HCT116 (cell line): ENCODE results near the gene RNF25. TPM values are rescaled to one million over a fixed set of nuclear protein-coding genes. Genes with fewer than 3 reads are reported as not detected.

Experiments used
- ATAC-seq: fragments of 200-7000 bp; cut with Tn5 transposase; 2 replicates; pipeline ENCODE4 v1.9.1; 2020; ENCODE audit warnings: mild to moderate bottlenecking, moderate library complexity
- BruUV-seq: library from RNA; stranded (reverse); fragments of 400-500 nt; replicated peaks from 2 replicates; lab custom pipeline; 2021; lab: Mats Ljungman, UMichigan
- CTCF ChIA-PET: fragments of 300-600 bp; sonication (Branson Sonifier 250); formaldehyde crosslinking; loops from one replicate; lab custom pipeline; 2021; ENCODE audit warnings: antibody characterized with exemption; lab: Charles Lee
- POLR2A ChIA-PET: fragments of 300-600, 350-600 bp; sonication (Branson Sonifier 250); formaldehyde crosslinking; loops from one replicate; lab custom pipeline; 2021; ENCODE audit warnings: antibody characterized with exemption; lab: Charles Lee
- RAD21 ChIA-PET, 2 experiments: fragments of 300-600 bp; sonication (Branson Sonifier 250); formaldehyde crosslinking; loops; one replicate each; lab custom pipeline; 2023; ENCODE audit warnings: low total read pairs in 2 of 2; ENCODE audit not compliant: uncharacterized antibody in 2 of 2, unreplicated experiment in 2 of 2, low non-redundant PET in 1 of 2; lab: Charles Lee
- DNase-seq: peaks from one replicate; pipeline ENCODE4 v3.0.0-alpha.2; 2010; ENCODE audit warnings: low read depth, low spot score
- H2AFZ ChIP-seq: fragments of 200-600 bp; shearing (Covaris generic), sonication (generic); 2 replicates; pipeline ENCODE4 v1.6.1; 2017; ENCODE audit warnings: low read depth, mixed run types, mixed read lengths, antibody characterized with exemption, low read length; ENCODE audit not compliant: poor library complexity, severe bottlenecking
- H3K27ac ChIP-seq: 2 replicates; pipeline ENCODE4 v1.5.1; 2012; ENCODE audit warnings: low read depth, low read length
- H3K27me3 ChIP-seq: fragments of 200-600 bp; sonication (generic); 2 replicates; pipeline ENCODE4 v1.6.1; 2016; ENCODE audit warnings: mixed run types, low read length, mixed read lengths; ENCODE audit not compliant: insufficient read depth
- H3K36me3 ChIP-seq, 2 experiments: fragments of 200-500 bp in 1 of 2; fragments of 200-600 bp in 1 of 2; sonication (Bioruptor generic) in 1 of 2; sonication (generic) in 1 of 2; 2 replicates each; pipeline versions ENCODE4 v1.5.1 to v1.6.1; 2014 to 2016; ENCODE audit warnings: low read length in 2 of 2, inconsistent platforms in 1 of 2, mixed read lengths in 1 of 2, mixed run types in 1 of 2; ENCODE audit not compliant: insufficient read depth in 2 of 2, control insufficient read depth in 1 of 2
- H3K4me1 ChIP-seq, 2 experiments: fragments of 200-600 bp in 1 of 2; sonication (generic) in 1 of 2; 2 replicates each; pipeline versions ENCODE4 v1.5.1 to v1.6.1; 2012 to 2017; ENCODE audit warnings: low read length in 2 of 2, inconsistent platforms in 1 of 2, mild to moderate bottlenecking in 1 of 2, mixed read lengths in 1 of 2, mixed run types in 1 of 2, moderate library complexity in 1 of 2; ENCODE audit not compliant: insufficient read depth in 2 of 2, control insufficient read depth in 1 of 2
- H3K4me2 ChIP-seq: fragments of 200-600 bp; sonication (generic); 2 replicates; pipeline ENCODE4 v1.6.1; 2017; ENCODE audit warnings: mixed run types, low read length, mixed read lengths
- H3K4me3 ChIP-seq, 2 experiments: fragments of 200-600 bp in 1 of 2; sonication (generic) in 1 of 2; replicated peaks in 1 of 2; 2 replicates each; pipeline ENCODE4 v1.5.1; 2011 to 2016; ENCODE audit warnings: low read length in 2 of 2, control low read depth in 1 of 2, low read depth in 1 of 2, mild to moderate bottlenecking in 1 of 2, mixed read lengths in 1 of 2, mixed run types in 1 of 2
- H3K79me2 ChIP-seq: fragments of 200-600 bp; sonication (generic); 2 replicates; pipeline ENCODE4 v1.6.1; 2017; ENCODE audit warnings: mild to moderate bottlenecking, mixed run types, low read length, moderate library complexity, mixed read lengths; ENCODE audit not compliant: insufficient read depth
- H3K9ac ChIP-seq: fragments of 200-600 bp; sonication (generic); 2 replicates; pipeline ENCODE4 v1.6.1; 2016; ENCODE audit warnings: low read length, mixed read lengths
- H3K9me2 ChIP-seq: fragments of 200-600 bp; sonication (generic), shearing (Covaris generic); 2 replicates; pipeline ENCODE4 v1.6.1; 2017; ENCODE audit warnings: mixed run types, mild to moderate bottlenecking, moderate library complexity; ENCODE audit not compliant: insufficient read depth
- H3K9me3 ChIP-seq, 2 experiments: fragments of 200-500 bp in 1 of 2; fragments of 200-600 bp in 1 of 2; sonication (Bioruptor generic) in 1 of 2; sonication (generic) in 1 of 2; 2 replicates each; pipeline ENCODE4 v1.6.1; 2014 to 2017; ENCODE audit warnings: low read length in 2 of 2, mixed read lengths in 2 of 2, inconsistent platforms in 1 of 2, low read depth in 1 of 2, mild to moderate bottlenecking in 1 of 2, mixed run types in 1 of 2, moderate library complexity in 1 of 2; ENCODE audit not compliant: control insufficient read depth in 1 of 2, insufficient read depth in 1 of 2
- H4K20me1 ChIP-seq: fragments of 200-600 bp; sonication (generic), shearing (Covaris generic); 2 replicates; pipeline ENCODE4 v1.6.1; 2017; ENCODE audit warnings: mixed run types, mild to moderate bottlenecking, moderate library complexity; ENCODE audit not compliant: insufficient read depth
- CBX3 ChIP-seq: IDR thresholded peaks from 2 replicates; pipeline ENCODE4 v1.6.1; 2012; ENCODE audit warnings: low read depth
- ELF1 ChIP-seq: IDR thresholded peaks from 2 replicates; pipeline ENCODE4 v1.6.1; 2012; ENCODE audit warnings: low read depth, borderline replicate concordance
- JUND ChIP-seq: IDR thresholded peaks from 2 replicates; pipeline ENCODE4 v1.6.1; 2012
- RAD21 ChIP-seq: IDR thresholded peaks from 2 replicates; pipeline ENCODE4 v1.6.1; 2012; ENCODE audit warnings: low read depth, mild to moderate bottlenecking
- REST ChIP-seq: IDR thresholded peaks from 2 replicates; pipeline ENCODE4 v1.6.1; 2012; ENCODE audit warnings: low read depth
- SIN3A ChIP-seq: IDR thresholded peaks from 2 replicates; pipeline ENCODE4 v1.6.1; 2012; ENCODE audit warnings: low read depth
- SRF ChIP-seq: IDR thresholded peaks from 2 replicates; pipeline ENCODE4 v1.6.1; 2012; ENCODE audit warnings: low read depth
- TCF7L2 ChIP-seq: IDR thresholded peaks from 2 replicates; pipeline ENCODE4 v1.7.0; 2011; ENCODE audit warnings: borderline replicate concordance, inconsistent platforms; ENCODE audit not compliant: insufficient read depth, insufficient read length; ENCODE audit errors: extremely low read depth
- ZBTB33 ChIP-seq: IDR thresholded peaks from 2 replicates; pipeline ENCODE4 v1.6.1; 2011; ENCODE audit warnings: mild to moderate bottlenecking, low read length, moderate library complexity; ENCODE audit not compliant: insufficient replicate concordance; ENCODE audit errors: extremely low read depth
- ZFX ChIP-seq: fragments of 450-650 bp; IDR thresholded peaks from 2 replicates; pipeline ENCODE4 v1.6.1; 2017
- intact Hi-C: fragments of 100-400 bp; cut with micrococcal nuclease; formaldehyde crosslinking; loops from 2 replicates; pipeline ENCODE4 v1.10.0; 2022
- total RNA-seq: library from RNA; stranded (reverse); gene quantifications from one replicate; pipeline ENCODE4 v1.2.1, GENCODE V29; 2021; ENCODE audit not compliant: unreplicated experiment

Gene RNF25
- total RNA-seq, 1 experiment from 2014 or later: 23.4 TPM

GRCh38 chr2:218626369-218626768 is 45.4 kb downstream of the RNF25 start:
- no peaks in the 10 kb centered on the region for H3K9me3 ChIP-seq
- H3K9me2 ChIP-seq: no peaks in the 10 kb centered on the region
- H4K20me1 ChIP-seq: no peaks in the 10 kb centered on the region
- ChIA-PET RAD21 (no interaction called here), POLR2A (no interaction called here), CTCF (no interaction called here)
- H3K4me2 ChIP-seq: no peak overlapping the region
- no TSS peak for BruUV-seq
- no peaks in the 10 kb centered on the region for H3K27me3 ChIP-seq
- H2AFZ ChIP-seq: no peak overlapping the region
- ATAC-seq (no peak), DNase-seq (no peak)
- H3K4me3 ChIP-seq: no peak overlapping the region
- intact Hi-C loops: no loop called here
- no peak overlapping the region for H3K27ac ChIP-seq
- peaks cover 0 to 4% of the 10 kb centered on the region in 2 experiments; a peak in 2 of 4 replicates for H3K4me1 ChIP-seq
- TF ChIP-seq TCF7L2 (no peak), REST (no peak), ELF1 (no peak), SIN3A (no peak), RAD21 (no peak), ZBTB33 (no peak), CBX3 (no peak), SRF (no peak), JUND (no peak), ZFX (no peak)
- no peaks in the 10 kb centered on the region for H3K36me3 ChIP-seq
- no peaks in the 10 kb centered on the region for H3K79me2 ChIP-seq
- H3K9ac ChIP-seq: no peak overlapping the region
